Epithelial cell of esophagus (primary cell): ENCODE data around the gene MBTPS1.
A peak's percentile ranks its signal among the peaks of the same experiment; 100 is the strongest.

Experiments used
- DNase-seq: peaks from one replicate; pipeline ENCODE4 v3.0.0; 2010; ENCODE audit warnings: low read depth
- H3K4me3 ChIP-seq: 2 replicates; pipeline ENCODE4 v1.5.1; 2011; ENCODE audit warnings: mild to moderate bottlenecking, low read length, control low read depth
- CTCF ChIP-seq: IDR thresholded peaks from 2 replicates; pipeline ENCODE4 v1.5.1; 2011; ENCODE audit warnings: low read depth, mild to moderate bottlenecking, low read length, control low read depth, inconsistent platforms; ENCODE audit not compliant: insufficient read depth; ENCODE audit errors: missing control alignments

The MBTPS1 gene

DNA sequence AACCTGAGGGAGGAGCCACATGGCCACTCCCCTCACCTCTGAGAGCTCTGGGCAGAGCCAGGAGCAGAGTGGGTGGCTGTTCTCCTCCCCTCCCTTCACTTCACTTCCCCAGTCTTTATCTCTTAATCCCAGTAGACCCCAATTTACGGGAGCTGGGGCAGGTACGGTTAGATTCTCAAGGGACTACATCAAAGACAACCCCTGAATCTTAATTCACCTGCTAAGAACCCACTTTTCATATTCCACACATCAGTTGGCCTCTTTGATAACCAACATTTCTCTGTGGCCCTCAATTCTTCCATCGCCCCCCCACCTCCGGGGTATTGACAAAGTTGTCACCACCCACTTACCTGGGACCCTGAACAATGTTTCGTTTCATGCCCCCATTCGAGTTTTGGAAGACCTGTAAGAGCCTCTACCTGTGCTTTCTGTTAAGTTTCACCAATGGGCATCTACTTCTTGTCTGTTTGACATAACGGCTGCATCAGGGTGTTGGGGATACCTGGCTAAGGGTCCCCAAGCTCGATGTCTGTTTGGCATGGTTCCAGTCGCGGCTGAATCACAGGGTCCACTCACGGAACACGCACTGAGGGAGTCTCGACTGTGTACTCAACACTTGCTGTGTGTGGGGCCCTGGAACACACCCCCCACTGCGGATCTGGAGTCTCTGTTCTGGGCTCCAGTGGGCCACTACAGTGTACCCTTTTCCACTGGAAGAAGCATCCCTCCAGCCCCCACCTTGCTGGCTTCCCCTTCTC, 102.0 kb downstream of the MBTPS1 start:
- TF ChIP-seq CTCF: no peak
- DNase-seq: no peak
- H3K4me3 ChIP-seq: no peak overlapping the region

- no peak overlapping the region for H3K4me3 ChIP-seq
- no peak for TF ChIP-seq CTCF
- DNase-seq: peak; percentile 95
Observed at GRCh38 chr16:84013787-84014569, 102.8 kb downstream of the MBTPS1 start.

DNA sequence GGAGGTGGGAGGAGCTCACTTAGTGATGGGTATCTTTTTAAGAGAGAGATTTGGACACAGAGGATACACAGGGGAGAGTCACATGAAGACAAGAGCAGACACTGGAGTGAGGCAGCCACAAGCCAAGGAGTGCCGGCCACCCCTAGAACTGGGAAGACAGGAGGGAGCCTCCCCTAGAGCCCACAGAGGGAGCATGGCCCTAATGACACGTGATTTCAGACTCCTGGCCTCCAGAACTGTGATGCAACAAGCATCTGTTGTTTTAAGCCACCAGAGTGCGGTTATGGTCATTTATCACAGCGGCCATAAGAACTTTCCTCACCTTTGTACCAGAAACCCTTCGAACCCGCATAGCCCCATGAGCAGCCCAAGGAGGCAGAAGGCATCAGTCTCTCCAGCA, 107.5 kb downstream of the MBTPS1 start:
- no peak overlapping the region for H3K4me3 ChIP-seq
- no peak for TF ChIP-seq CTCF

DNA sequence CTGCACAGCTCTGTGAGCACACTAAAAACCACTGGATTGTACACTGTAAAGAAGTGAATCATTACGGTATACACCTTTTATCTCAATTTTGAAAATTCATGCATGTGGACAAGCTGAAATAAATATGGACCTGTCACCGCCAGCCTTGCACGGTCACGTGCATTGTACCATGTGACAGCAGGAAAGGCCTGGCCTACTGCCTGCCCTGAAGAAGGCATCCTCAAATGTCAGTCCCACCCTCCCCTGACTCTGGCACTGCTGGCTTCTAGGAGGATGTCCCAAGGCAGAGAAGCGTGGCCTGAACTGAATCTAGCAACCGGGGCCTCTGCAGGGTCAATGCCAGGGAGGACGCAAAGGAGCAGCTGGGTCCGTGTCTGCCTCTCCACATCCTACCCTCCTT, 108.8 kb downstream of the MBTPS1 start:
- DNase-seq: no peak
- no peak overlapping the region for H3K4me3 ChIP-seq
- no peak for TF ChIP-seq CTCF

More for the DNA sequence above, 107.5 kb downstream of the MBTPS1 start:
- DNase-seq: no peak

DNA sequence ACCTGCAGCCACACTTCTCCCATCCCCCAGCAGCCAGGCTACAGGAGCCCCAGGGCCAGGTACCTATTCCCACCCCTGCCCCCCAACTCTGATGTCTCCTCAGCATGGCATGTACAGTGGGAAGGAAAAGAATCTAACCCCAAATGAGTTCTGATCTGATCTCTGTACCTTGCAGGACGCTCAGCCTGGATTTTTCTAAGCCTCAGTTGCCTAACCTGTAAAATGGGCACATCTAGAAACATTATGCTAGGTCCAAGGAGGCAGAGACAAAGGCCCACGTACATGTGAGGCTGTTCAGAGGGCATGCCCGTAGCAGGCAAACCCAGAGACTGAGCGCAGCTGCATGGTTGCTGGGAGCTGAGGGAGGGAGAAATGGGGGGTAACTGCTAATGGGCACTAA, 109.2 kb downstream of the MBTPS1 start:
- no peak for DNase-seq
- no peak for TF ChIP-seq CTCF

GRCh38 chr16:84005391-84005790, 111.4 kb downstream of the MBTPS1 start:
- TF ChIP-seq CTCF: no peak
- H3K4me3 ChIP-seq: no peak overlapping the region
- no peak for DNase-seq

More for the DNA sequence above, 109.2 kb downstream of the MBTPS1 start:
- no peak overlapping the region for H3K4me3 ChIP-seq
